Measurements from ENCODE around the gene FOXO6.

Gene FOXO6

DNA sequence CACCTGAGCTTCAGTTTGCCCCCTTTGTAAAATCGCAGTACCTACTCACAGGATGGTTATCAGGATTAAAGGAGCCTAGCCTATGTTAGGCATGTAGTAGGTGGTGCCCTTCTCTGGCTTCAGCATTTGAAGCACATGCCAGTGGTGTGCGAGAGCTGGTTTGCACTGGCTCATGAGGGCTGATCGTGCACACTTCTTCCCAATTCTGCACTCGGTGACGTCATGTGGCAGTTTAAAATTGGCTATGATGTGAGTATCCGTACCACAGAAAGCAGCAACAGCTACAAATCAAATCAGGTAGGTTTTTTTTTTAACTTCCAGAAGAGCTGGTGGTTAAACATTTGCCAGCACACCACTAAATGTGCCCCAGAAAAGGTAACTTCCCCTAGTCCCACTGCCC, 13.5 kb downstream of the FOXO6 start:
- TF ChIP-seq, protein P1, sequence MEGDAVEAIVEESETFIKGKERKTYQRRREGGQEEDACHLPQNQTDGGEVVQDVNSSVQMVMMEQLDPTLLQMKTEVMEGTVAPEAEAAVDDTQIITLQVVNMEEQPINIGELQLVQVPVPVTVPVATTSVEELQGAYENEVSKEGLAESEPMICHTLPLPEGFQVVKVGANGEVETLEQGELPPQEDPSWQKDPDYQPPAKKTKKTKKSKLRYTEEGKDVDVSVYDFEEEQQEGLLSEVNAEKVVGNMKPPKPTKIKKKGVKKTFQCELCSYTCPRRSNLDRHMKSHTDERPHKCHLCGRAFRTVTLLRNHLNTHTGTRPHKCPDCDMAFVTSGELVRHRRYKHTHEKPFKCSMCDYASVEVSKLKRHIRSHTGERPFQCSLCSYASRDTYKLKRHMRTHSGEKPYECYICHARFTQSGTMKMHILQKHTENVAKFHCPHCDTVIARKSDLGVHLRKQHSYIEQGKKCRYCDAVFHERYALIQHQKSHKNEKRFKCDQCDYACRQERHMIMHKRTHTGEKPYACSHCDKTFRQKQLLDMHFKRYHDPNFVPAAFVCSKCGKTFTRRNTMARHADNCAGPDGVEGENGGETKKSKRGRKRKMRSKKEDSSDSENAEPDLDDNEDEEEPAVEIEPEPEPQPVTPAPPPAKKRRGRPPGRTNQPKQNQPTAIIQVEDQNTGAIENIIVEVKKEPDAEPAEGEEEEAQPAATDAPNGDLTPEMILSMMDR (IDR thresholded peaks at IDR 0.05), result no peak

DNA sequence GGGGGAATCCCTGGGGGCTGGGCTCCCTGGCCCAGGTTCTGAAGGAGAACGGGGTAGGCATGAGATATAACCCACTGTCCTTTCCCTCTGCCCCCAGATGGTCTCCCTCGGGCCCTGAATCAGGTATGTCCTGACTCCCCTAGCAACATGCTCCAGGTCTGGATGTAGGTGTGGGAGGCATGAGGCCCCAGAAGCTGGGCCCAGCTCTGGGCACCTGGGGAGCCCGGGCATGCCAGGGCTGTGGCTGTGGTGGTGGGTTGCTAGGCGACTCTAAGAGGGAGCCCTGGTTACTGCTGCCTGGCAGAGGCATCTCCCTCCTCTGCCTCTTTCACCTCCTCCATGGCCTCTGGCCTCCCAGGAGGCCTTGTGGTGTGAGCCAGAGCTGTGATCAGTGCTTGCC, 16.2 kb downstream of the FOXO6 start:
- TF ChIP-seq, protein P1 (IDR thresholded peaks at IDR 0.05), result no peak

DNA sequence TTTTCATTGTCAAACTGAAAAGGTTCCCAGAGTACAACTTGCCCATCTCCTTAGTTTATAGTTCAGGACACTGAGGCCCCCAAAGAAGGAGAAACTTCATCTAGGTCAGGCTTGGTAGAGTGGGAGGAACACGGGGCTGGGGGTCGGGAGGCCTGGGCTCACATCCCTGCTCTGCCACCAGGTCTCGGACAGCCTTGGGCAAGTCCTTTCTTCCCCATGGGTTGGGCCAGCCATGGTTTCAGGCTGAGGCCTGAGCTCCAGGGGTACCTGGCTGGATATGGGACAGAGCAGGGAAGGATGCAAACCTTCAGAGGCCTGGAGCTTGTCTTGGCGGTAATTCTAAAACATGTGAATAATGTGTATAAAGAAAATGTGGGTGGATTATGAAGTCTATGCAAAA, 17.0 kb downstream of the FOXO6 start:
- TF ChIP-seq, protein P1 (IDR thresholded peaks at IDR 0.05), result no peak

DNA sequence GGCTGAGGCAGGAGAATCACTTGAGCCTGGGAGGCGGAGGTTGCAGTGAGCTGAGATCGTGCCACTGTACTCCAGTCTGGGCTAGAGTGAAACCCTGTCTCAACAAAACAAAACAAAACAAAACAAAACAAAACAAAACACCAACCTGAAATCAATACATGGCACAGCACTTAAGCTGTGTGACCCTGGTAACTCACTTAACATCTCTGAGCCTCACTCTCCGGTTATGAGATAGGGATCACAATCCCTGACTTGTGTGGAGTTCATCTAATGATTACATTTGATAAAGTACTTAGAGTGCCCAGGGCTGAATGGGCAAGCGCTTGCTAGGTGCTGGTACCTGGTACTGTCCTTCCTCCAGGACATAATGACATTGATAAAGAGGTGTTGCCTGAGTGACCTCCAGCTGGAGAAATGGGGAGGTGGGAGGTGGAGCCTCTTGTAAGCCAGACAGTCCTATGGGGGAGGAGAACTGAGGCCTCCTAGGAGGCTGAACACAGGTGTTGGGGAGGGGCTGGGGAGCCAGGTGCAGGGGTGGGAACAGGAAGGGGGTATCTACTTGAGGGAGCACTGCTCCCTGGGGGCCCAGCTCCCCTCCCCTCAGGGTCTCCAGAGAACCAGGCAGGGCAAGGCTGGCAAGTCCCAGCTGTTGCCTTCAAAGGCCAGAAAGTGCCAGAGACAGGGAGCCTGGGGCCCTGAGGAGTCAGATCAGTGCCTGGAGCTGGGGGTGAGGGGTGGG, 17.9 kb downstream of the FOXO6 start:
- TF ChIP-seq, protein P1 (IDR thresholded peaks at IDR 0.05), result no peak

DNA sequence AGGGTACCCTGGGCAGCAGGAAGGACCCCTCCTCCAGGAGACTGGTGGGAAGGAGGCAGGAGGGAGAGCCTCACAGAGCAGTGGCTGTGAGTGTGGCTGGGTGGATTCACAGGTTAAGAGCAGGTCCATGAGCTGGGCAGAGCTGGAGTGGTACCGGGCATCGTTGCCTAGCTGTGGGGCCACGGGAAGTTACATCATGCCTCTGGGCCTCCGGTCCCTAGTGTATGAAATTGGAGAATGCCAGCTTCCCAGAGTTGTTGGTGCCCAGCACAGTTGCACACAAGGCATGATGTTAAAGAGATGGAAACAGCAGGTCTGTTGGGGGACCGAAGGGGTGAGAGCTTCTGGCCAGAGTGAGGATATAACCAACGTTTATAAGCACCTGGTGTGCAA, 18.5 kb downstream of the FOXO6 start:
- TF ChIP-seq, protein P1 (IDR thresholded peaks at IDR 0.05), result no peak

DNA sequence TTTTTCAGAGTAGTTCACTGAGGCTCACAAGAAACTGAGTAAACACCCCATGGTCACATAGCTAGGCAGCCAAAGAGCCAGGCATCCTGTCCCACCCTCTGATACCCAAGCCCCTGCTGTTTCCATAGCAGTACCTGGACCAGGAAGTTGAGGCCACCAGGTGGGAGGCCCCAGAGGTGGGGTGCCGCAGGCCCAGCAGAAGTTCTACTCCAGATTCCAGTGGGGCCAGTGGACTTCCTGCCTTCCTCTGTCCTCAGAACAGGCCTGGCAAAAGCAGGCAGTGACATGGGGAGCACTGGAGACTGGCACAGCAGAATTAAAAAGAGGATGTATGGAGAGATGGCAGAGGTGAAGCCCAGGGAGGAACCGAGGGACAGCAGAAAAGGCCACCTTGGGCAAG, 19.0 kb downstream of the FOXO6 start:
- TF ChIP-seq, protein P1 (IDR thresholded peaks at IDR 0.05), result no peak

DNA sequence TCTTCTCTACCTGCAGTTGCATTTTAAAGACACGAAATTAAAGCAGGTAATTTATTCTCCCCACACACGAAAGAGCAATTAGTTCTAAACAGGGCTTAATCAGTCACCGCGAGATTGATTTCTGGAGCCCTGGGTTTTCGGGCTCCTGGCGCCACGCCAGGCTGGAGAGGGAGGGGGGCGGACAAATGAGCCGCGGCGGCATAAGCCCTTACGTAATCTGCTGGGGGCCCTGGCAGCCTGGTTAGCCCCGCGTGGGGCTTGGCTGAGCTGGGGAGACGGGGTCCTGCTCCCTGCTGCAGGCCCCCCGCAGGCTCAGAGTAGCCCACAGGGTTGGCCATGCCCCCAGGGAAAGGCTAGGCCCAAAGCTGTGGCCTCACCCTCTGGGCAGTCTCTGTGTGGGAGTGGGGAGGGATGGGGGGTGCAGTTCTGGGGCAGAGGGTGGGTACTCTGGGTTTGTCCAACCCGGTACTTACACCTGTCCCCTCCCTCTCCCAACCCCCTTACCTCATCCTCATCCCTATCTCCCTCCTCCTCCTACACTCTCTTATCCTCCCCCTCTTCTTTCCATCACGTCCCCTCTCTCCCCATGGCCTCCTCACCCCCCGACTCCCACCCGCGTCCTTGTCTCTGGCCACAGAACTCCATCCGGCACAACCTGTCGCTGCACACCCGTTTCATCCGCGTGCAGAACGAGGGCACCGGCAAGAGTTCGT, 19.9 kb downstream of the FOXO6 start:
- TF ChIP-seq, protein P1 (IDR thresholded peaks at IDR 0.05), result no peak
